Neutrophil (primary cell): ENCODE results near the gene AGAP1.
"Not testable (repeated sequence)": the region's sequence is repeated elsewhere in the genome, so short reads cannot be mapped to it uniquely, and the experiment has no call there.

Experiments used
- H3K27ac ChIP-seq: fragments of 200-600 bp; sonication (generic); 2 replicates; pipeline ENCODE4 v1.5.1; 2016; ENCODE audit warnings: mild to moderate bottlenecking, moderate library complexity
- H3K27me3 ChIP-seq: fragments of 200-600 bp; sonication (generic); 2 replicates; pipeline ENCODE4 v1.6.0; 2016; ENCODE audit warnings: mild to moderate bottlenecking
- H3K36me3 ChIP-seq: fragments of 200-600 bp; sonication (generic); 2 replicates; pipeline ENCODE4 v1.5.1; 2017
- H3K4me1 ChIP-seq, 2 experiments: fragments of 200-600 bp in 1 of 2; sonication (generic) in 1 of 2; 1 replicate in 1 of 2; 2 replicates in 1 of 2; pipeline versions ENCODE4 v1.5.1 to v1.6.1; 2013 to 2016; ENCODE audit warnings: low read depth in 1 of 2, low read length in 1 of 2, mild to moderate bottlenecking in 1 of 2, moderate library complexity in 1 of 2; ENCODE audit not compliant: control insufficient read depth in 1 of 2, insufficient read depth in 1 of 2
- H3K4me3 ChIP-seq, 2 experiments: fragments of 200-600 bp in 1 of 2; sonication (generic) in 1 of 2; 1 replicate in 1 of 2; 2 replicates in 1 of 2; pipeline ENCODE4 v1.5.1; 2013 to 2016; ENCODE audit warnings: low read depth in 1 of 2, low read length in 1 of 2, mild to moderate bottlenecking in 1 of 2, moderate library complexity in 1 of 2
- H3K9me3 ChIP-seq: fragments of 200-600 bp; sonication (generic); 2 replicates; pipeline ENCODE4 v1.5.1; 2016
- TF ChIP-seq, protein P1 (sequence below): fragments of 200-600 bp; sonication (generic); IDR thresholded peaks from 2 replicates; pipeline ENCODE4 v1.5.1; 2016; ENCODE audit warnings: antibody characterized with exemption

AGAP1 gene

GRCh38 chr2:235945608-235946140 is 451.8 kb downstream of the AGAP1 start:
- no peaks in the 10 kb centered on the region for H3K9me3 ChIP-seq
- H3K4me1 ChIP-seq = no peaks in the 10 kb centered on the region
- H3K27ac ChIP-seq = no peak overlapping the region
- TF ChIP-seq, protein P1, sequence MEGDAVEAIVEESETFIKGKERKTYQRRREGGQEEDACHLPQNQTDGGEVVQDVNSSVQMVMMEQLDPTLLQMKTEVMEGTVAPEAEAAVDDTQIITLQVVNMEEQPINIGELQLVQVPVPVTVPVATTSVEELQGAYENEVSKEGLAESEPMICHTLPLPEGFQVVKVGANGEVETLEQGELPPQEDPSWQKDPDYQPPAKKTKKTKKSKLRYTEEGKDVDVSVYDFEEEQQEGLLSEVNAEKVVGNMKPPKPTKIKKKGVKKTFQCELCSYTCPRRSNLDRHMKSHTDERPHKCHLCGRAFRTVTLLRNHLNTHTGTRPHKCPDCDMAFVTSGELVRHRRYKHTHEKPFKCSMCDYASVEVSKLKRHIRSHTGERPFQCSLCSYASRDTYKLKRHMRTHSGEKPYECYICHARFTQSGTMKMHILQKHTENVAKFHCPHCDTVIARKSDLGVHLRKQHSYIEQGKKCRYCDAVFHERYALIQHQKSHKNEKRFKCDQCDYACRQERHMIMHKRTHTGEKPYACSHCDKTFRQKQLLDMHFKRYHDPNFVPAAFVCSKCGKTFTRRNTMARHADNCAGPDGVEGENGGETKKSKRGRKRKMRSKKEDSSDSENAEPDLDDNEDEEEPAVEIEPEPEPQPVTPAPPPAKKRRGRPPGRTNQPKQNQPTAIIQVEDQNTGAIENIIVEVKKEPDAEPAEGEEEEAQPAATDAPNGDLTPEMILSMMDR = no peak
- no peaks in the 10 kb centered on the region for H3K36me3 ChIP-seq
- no peak overlapping the region for H3K4me3 ChIP-seq
- peaks cover 9% of the 10 kb centered on the region for H3K27me3 ChIP-seq

DNA sequence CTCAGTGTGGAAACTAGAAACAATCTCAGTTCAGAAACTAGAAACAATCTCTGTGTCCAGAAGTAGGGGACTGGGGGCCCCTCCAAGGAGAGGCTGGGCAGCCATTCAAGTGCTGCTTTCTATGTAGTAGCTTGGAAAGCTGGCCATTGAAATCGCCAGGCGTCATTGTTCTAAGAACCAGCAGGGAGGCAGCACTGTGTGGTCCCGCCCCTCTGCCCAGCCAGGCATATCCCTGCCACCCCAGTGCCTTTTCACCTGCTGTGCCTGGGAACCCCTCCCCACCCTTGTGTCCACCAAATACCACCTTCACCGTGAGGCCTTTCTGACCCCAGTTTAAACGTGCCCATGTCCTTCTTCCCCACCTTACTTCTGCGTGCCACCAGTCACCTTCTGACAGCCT is 452.7 kb downstream of the AGAP1 start:
- no peaks in the 10 kb centered on the region for H3K36me3 ChIP-seq
- TF ChIP-seq, protein P1 = no peak
- H3K4me3 ChIP-seq = no peak overlapping the region

GRCh38 chr2:235947055-235947454 is 453.2 kb downstream of the AGAP1 start:
- H3K4me1 ChIP-seq, H3K4me3 ChIP-seq, H3K27ac ChIP-seq, H3K36me3 ChIP-seq, H3K9me3 ChIP-seq: not testable (repeated sequence)
- H3K27me3 ChIP-seq = peaks cover 14% of the 10 kb centered on the region

More for the DNA sequence above, 452.7 kb downstream of the AGAP1 start:
- Histone ChIP-seq H3K9me3 (no peaks in the 10 kb centered on the region), H3K4me1 (no peaks in the 10 kb centered on the region), H3K27ac (no peak overlapping the region), H3K27me3 (peaks cover 10% of the 10 kb centered on the region)

GRCh38 chr2:235949567-235950472 is 456.0 kb downstream of the AGAP1 start:
- TF ChIP-seq, protein P1 = no peak
- peaks cover 14% of the 10 kb centered on the region for H3K27me3 ChIP-seq
- H3K4me3 ChIP-seq = no peak overlapping the region
- H3K27ac ChIP-seq = no peak overlapping the region
- no peaks in the 10 kb centered on the region for H3K9me3 ChIP-seq
- no peaks in the 10 kb centered on the region for H3K36me3 ChIP-seq
- no peaks in the 10 kb centered on the region for H3K4me1 ChIP-seq

- TF ChIP-seq, protein P1 = no peak
Observed at GRCh38 chr2:235950473-235950809, 456.6 kb downstream of the AGAP1 start.

GRCh38 chr2:235951493-235951892 is 457.6 kb downstream of the AGAP1 start:
- Histone ChIP-seq H3K4me1 (no peaks in the 10 kb centered on the region), H3K36me3 (no peaks in the 10 kb centered on the region), H3K4me3 (no peak overlapping the region), H3K9me3 (no peaks in the 10 kb centered on the region), H3K27ac (no peak overlapping the region), H3K27me3 (peaks cover 14% of the 10 kb centered on the region)
- TF ChIP-seq, protein P1 = no peak

More at GRCh38 chr2:235950473-235950809, 456.6 kb downstream of the AGAP1 start:
- Histone ChIP-seq H3K27ac (no peak overlapping the region), H3K36me3 (no peaks in the 10 kb centered on the region), H3K9me3 (no peaks in the 10 kb centered on the region), H3K4me1 (no peaks in the 10 kb centered on the region), H3K27me3 (peaks cover 14% of the 10 kb centered on the region), H3K4me3 (no peak overlapping the region)
